K562 (cell line): ENCODE results near the gene SLCO2A1. TPM values are rescaled to one million over a fixed set of nuclear protein-coding genes. Genes with fewer than 3 reads are reported as not detected.

Source experiments
- ATAC-seq: fragments of 200-7000 bp; cut with Tn5 transposase; 3 replicates; pipeline ENCODE4 v1.9.1; 2020; ENCODE audit warnings: moderate library complexity
- BruUV-seq: library from RNA; stranded (reverse); fragments of 400-500 nt; replicated peaks from 2 replicates; lab custom pipeline; 2021; lab: Mats Ljungman, UMichigan
- CTCF ChIA-PET: fragments of 300-600 bp; formaldehyde crosslinking; extraction: SDS; loops from one replicate; lab custom pipeline; 2021; ENCODE audit warnings: low intra/inter-chr PET ratio; lab: Yijun Ruan, JAX
- POLR2A ChIA-PET: fragments of 300-600, 350-650 bp; sonication (Branson Sonifier 250); formaldehyde crosslinking; extraction: SDS; loops from one replicate; lab custom pipeline; 2021; ENCODE audit warnings: antibody characterized with exemption, inconsistent platforms; lab: Yijun Ruan, JAX
- DNase-seq, 4 experiments: peaks; one replicate each; pipeline versions ENCODE4 v3.0.0 to v3.0.0-alpha.2; 2011 to 2018; ENCODE audit warnings: low spot score in 3 of 4, mixed read lengths in 3 of 4; ENCODE audit errors: extremely low read depth in 1 of 4
- FAIRE-seq: peaks from 2 replicates; lab custom pipeline; 2011; peaks lifted over from hg19 to GRCh38; lab: Jason Lieb, UNC
- H2AFZ ChIP-seq: 2 replicates; pipeline ENCODE4 v1.6.0; 2011; ENCODE audit warnings: low read depth, low read length, control low read depth, inconsistent platforms
- H3K27ac ChIP-seq: fragments of 200-600 bp; 3 replicates; pipeline ENCODE4 v1.8.0; 2011; ENCODE audit warnings: low read depth, mild to moderate bottlenecking, control low read depth, inconsistent platforms, low read length, moderate library complexity, mixed read lengths; ENCODE audit errors: extremely low read depth
- H3K27me3 ChIP-seq, 2 experiments: fragments of 300-600 bp in 1 of 2; 2 replicates in 1 of 2; 3 replicates in 1 of 2; pipeline versions ENCODE4 v1.6.0 to v1.8.0; 2011; ENCODE audit warnings: inconsistent platforms in 2 of 2, low read length in 2 of 2, mild to moderate bottlenecking in 1 of 2, mixed read lengths in 1 of 2, moderate library complexity in 1 of 2; ENCODE audit not compliant: control insufficient read depth in 2 of 2, insufficient read depth in 2 of 2
- H3K36me3 ChIP-seq: fragments of 300-600 bp; 3 replicates; pipeline ENCODE4 v1.8.0; 2011; ENCODE audit warnings: mild to moderate bottlenecking, low read length, inconsistent platforms; ENCODE audit not compliant: control insufficient read depth, insufficient read depth
- H3K4me1 ChIP-seq, 2 experiments: fragments of 200-600 bp in 1 of 2; replicated peaks in 1 of 2; 2 replicates in 1 of 2; 3 replicates in 1 of 2; pipeline versions ENCODE4 v1.5.1 to v1.8.0; 2011; ENCODE audit warnings: inconsistent platforms in 2 of 2, low read length in 2 of 2, mild to moderate bottlenecking in 1 of 2, mixed read lengths in 1 of 2, moderate library complexity in 1 of 2; ENCODE audit not compliant: control insufficient read depth in 2 of 2, insufficient read depth in 2 of 2
- H3K4me2 ChIP-seq: 2 replicates; pipeline ENCODE4 v1.6.1; 2011; ENCODE audit warnings: low read length, control low read depth, inconsistent platforms, mixed read lengths; ENCODE audit not compliant: insufficient read depth
- H3K4me3 ChIP-seq: fragments of 200-600 bp; sonication (generic), shearing (Covaris generic); 2 replicates; pipeline ENCODE4 v1.5.1; 2016; ENCODE audit warnings: control low read depth, inconsistent platforms
- H3K79me2 ChIP-seq: fragments of 200-600 bp; 3 replicates; pipeline ENCODE4 v1.8.0; 2011; ENCODE audit warnings: low read length, inconsistent platforms; ENCODE audit not compliant: control insufficient read depth, insufficient read depth
- H3K9ac ChIP-seq, 2 experiments: 2 replicates each; pipeline versions ENCODE4 v1.6.0 to v1.6.1; 2011; ENCODE audit warnings: low read depth in 2 of 2, low read length in 2 of 2, control low read depth in 1 of 2, inconsistent platforms in 1 of 2, mild to moderate bottlenecking in 1 of 2, mixed read lengths in 1 of 2; ENCODE audit not compliant: insufficient read depth in 1 of 2
- H3K9me1 ChIP-seq: one replicate; pipeline ENCODE4 v1.6.0; 2011; ENCODE audit warnings: inconsistent platforms, mild to moderate bottlenecking, low read length, moderate library complexity; ENCODE audit not compliant: control insufficient read depth, insufficient read depth
- H3K9me3 ChIP-seq: replicated peaks from 2 replicates; pipeline ENCODE4 v1.5.1; 2011; ENCODE audit warnings: low read depth, low read length, inconsistent platforms; ENCODE audit not compliant: control insufficient read depth, insufficient read depth
- H4K20me1 ChIP-seq: replicated peaks from 2 replicates; pipeline ENCODE4 v1.6.1; 2011; ENCODE audit warnings: low read length, inconsistent platforms, mixed read lengths; ENCODE audit not compliant: control insufficient read depth, insufficient read depth
- HDAC2 ChIP-seq: fragments of 450-650 bp; IDR thresholded peaks from 2 replicates; pipeline ENCODE4 v1.6.1; 2016; ENCODE audit warnings: mild to moderate bottlenecking
- ZBTB17 ChIP-seq: fragments of 450-650 bp; formaldehyde crosslinking; IDR thresholded peaks from 2 replicates; pipeline ENCODE4 v1.4.0; 2020; ENCODE audit warnings: mild to moderate bottlenecking
- ZNF146 ChIP-seq: IDR thresholded peaks from one replicate; pipeline ENCODE4 v1.6.1; 2018; ENCODE audit warnings: missing compliant biosample characterization; ENCODE audit not compliant: unreplicated experiment
- ZNF408 ChIP-seq: fragments of 250-450 bp; sonication (Bioruptor Pico); IDR thresholded peaks from 2 replicates; pipeline ENCODE4 v1.4.0; 2020; ENCODE audit warnings: low read depth, mild to moderate bottlenecking, moderate library complexity
- ZNF699 ChIP-seq: fragments of 250-450 bp; sonication (Bioruptor Pico); IDR thresholded peaks from 2 replicates; pipeline ENCODE4 v1.8.0; 2021; ENCODE audit warnings: mild to moderate bottlenecking, moderate library complexity; ENCODE audit not compliant: insufficient replicate concordance
- WGBS: fragments of 100-300 bp; shearing (Covaris generic); methylation state at CpG from one replicate; pipeline ENCODE4 v1.1.6; 2016; ENCODE audit warnings: low coverage, mixed read lengths; ENCODE audit not compliant: insufficient coverage; ENCODE audit errors: missing lambda C conversion rate; 5-methylcytosine and 5-hydroxymethylcytosine counted together
- in situ Hi-C: fragments of 300-500 bp; cut with MboI; formaldehyde crosslinking; loops from 4 replicates; pipeline ENCODE4 v1.15.0; 2018; ENCODE audit warnings: inconsistent platforms, mixed read lengths
- intact Hi-C: fragments of 100-400 bp; cut with micrococcal nuclease; formaldehyde crosslinking; loops from 2 replicates; pipeline ENCODE4 v1.14.2; 2022
- polyA plus RNA-seq, 8 experiments: library from polyadenylated mRNA; depleted of rRNA in 4 of 8; stranded (reverse) in 5 of 8; unstranded in 3 of 8; fragments of >200 nt; fragmentation: Nextera tagmentation in 2 of 8; fragmentation: Illumina TruSeq in 1 of 8; extraction: Ambion mirVana in 2 of 8; extraction: Trizol in 1 of 8; gene quantifications; 2 replicates each; pipeline versions ENCODE4 v1.2.1 to v1.2.3, GENCODE V29; 2011 to 2014; ENCODE audit warnings: inconsistent platforms in 1 of 8, missing spikeins in 1 of 8
- total RNA-seq, 7 experiments: library from RNA; depleted of rRNA in 6 of 7; stranded (reverse); fragments of >200 nt in 6 of 7; fragmentation: Illumina TruSeq in 2 of 7; extraction: Trizol in 2 of 7; gene quantifications; 2 replicates each; pipeline versions ENCODE4 v1.2.1 to v1.2.3, GENCODE V29; 2011 to 2021; ENCODE audit warnings: low replicate concordance in 1 of 7

SLCO2A1 gene
- total and polyA plus RNA-seq, 9 of the 15 experiments (the other 6 are each of a cell fraction or from before 2014, with no cell fraction given) = 0.16 to 1.0 TPM; not detected in 7

DNA sequence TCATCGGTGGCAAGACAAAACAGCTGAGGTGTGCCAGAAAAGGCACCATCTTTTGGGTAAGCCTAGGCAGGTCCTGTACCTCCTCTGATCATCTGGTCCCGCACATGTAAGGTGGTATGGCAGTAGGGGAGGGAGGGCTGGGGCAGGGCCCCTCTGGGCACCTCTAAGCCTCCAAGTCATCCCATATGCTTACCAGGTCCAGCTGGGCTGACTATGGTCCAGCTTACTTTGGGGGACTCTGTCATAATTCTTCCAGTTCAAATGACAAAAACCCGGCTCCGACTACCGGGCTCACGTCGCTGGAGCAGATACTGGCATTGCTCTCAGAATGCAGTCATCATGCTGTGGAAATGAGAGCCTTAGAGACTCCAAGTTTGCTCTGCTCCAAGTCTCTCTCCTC, 132.2 kb downstream of the SLCO2A1 start:
- H3K27me3 ChIP-seq = 0 out of 5 replicates have a peak, but pooled peaks cover 0 to 6% of the 10 kb centered on the region in 2 experiments
- no peaks in the 10 kb centered on the region for H3K9me3 ChIP-seq
- 79% methylated on average over 4 of the region's 7 CpGs for WGBS
- no peaks in the 10 kb centered on the region for H3K36me3 ChIP-seq
- no peaks in the 10 kb centered on the region for H3K9me1 ChIP-seq
- POLR2A ChIA-PET = interaction anchor here (1.1 kb wide), 1 partner anchor 46 kb away, joined by 3 read pairs; no protein-coding TSS in a partner anchor
- no peak for FAIRE-seq
- DNase-seq = no peak
- no peaks in the 10 kb centered on the region for H4K20me1 ChIP-seq
- H2AFZ ChIP-seq = no peak overlapping the region
- no TSS peak for BruUV-seq
- H3K9ac ChIP-seq = no peak overlapping the region
- H3K4me3 ChIP-seq = no peak overlapping the region
- no peak overlapping the region for H3K27ac ChIP-seq
- H3K4me1 ChIP-seq = peaks cover 19 to 33% of the 10 kb centered on the region in 2 experiments; a peak in 4 of 5 replicates
- intact Hi-C loops = no loop called here
- peaks cover 8% of the 10 kb centered on the region; the same call in 2 of the 3 replicates for H3K79me2 ChIP-seq
- TF ChIP-seq ZBTB17 (CRISPR knock-in tag) = no peak
- TF ChIP-seq ZNF146 (CRISPR knock-in tag) = no peak
- TF ChIP-seq ZNF408 (CRISPR knock-in tag) = no peak
- no peak for TF ChIP-seq HDAC2
- TF ChIP-seq ZNF699 (CRISPR knock-in tag) = no peak
- in situ Hi-C loops = no loop called here
- no peak for ATAC-seq
- CTCF ChIA-PET = no interaction called here
- no peak overlapping the region for H3K4me2 ChIP-seq
